Measurements from ENCODE around the gene ITGA4.

The ITGA4 gene

GRCh38 chr2:181570833-181571661 is 113.9 kb downstream of the ITGA4 start:
- Histone ChIP-seq H3F3A (ENCODE audit: insufficient read depth) (no peaks in the 10 kb centered on the region), H3K27ac (ENCODE audit: low read depth, low read length) (no peak overlapping the region), H3K27me3 (ENCODE audit: low read length) (no peaks in the 10 kb centered on the region), H3K36me3 (ENCODE audit: low read length) (no peaks in the 10 kb centered on the region), H3K9me3 (ENCODE audit: insufficient read depth, low read length) (no peaks in the 10 kb centered on the region), H3K79me2 (ENCODE audit: insufficient read depth, low read length) (no peaks in the 10 kb centered on the region), H3K9ac (ENCODE audit: low read length) (no peak overlapping the region), H3K4me3 (ENCODE audit: insufficient read depth, low read length, poor library complexity, severe bottlenecking) (no peak overlapping the region), H2AFZ (ENCODE audit: low read depth, low read length, severe bottlenecking) (no peak overlapping the region), H3K4me2 (ENCODE audit: low read depth, low read length, poor library complexity, severe bottlenecking) (peak overlapping the region; percentile 38), H3K9me2 (replicated peaks; ENCODE audit: insufficient read depth, low read length) (no peaks in the 10 kb centered on the region), H4K20me1 (ENCODE audit: low read depth, low read length) (no peaks in the 10 kb centered on the region)
- peak; percentile 28 for TF ChIP-seq CTCF (IDR thresholded peaks at IDR 0.05; ENCODE audit: insufficient read depth, low read length, poor library complexity, severe bottlenecking)
- TF ChIP-seq EZH2phosphoT487 (conservative IDR thresholded peaks at IDR 0.05; ENCODE audit: low read length), result no peak

- no peak overlapping the region for H3K27ac ChIP-seq (ENCODE audit: low read depth, low read length)
- H3K4me2 ChIP-seq (ENCODE audit: low read depth, low read length, poor library complexity, severe bottlenecking), result no peak overlapping the region
- H3K36me3 ChIP-seq (ENCODE audit: low read length), result no peaks in the 10 kb centered on the region
- H2AFZ ChIP-seq (ENCODE audit: low read depth, low read length, severe bottlenecking), result no peak overlapping the region
- TF ChIP-seq CTCF (IDR thresholded peaks at IDR 0.05; ENCODE audit: insufficient read depth, low read length, poor library complexity, severe bottlenecking) (peak; percentile 34), EZH2phosphoT487 (conservative IDR thresholded peaks at IDR 0.05; ENCODE audit: low read length) (no peak)
- H3K9ac ChIP-seq (ENCODE audit: low read length), result no peak overlapping the region
- no peaks in the 10 kb centered on the region for H4K20me1 ChIP-seq (ENCODE audit: low read depth, low read length)
- no peaks in the 10 kb centered on the region for H3K27me3 ChIP-seq (ENCODE audit: low read length)
- no peaks in the 10 kb centered on the region for H3K9me2 ChIP-seq (replicated peaks; ENCODE audit: insufficient read depth, low read length)
- H3F3A ChIP-seq (ENCODE audit: insufficient read depth), result no peaks in the 10 kb centered on the region
- no peaks in the 10 kb centered on the region for H3K9me3 ChIP-seq (ENCODE audit: insufficient read depth, low read length)
- no peaks in the 10 kb centered on the region for H3K79me2 ChIP-seq (ENCODE audit: insufficient read depth, low read length)
- no peak overlapping the region for H3K4me3 ChIP-seq (ENCODE audit: insufficient read depth, low read length, poor library complexity, severe bottlenecking)
Measured at GRCh38 chr2:181573140-181573736, 116.1 kb downstream of the ITGA4 start.

- Histone ChIP-seq H3K79me2 (ENCODE audit: insufficient read depth, low read length) (no peaks in the 10 kb centered on the region), H2AFZ (ENCODE audit: low read depth, low read length, severe bottlenecking) (no peak overlapping the region), H3K9me3 (ENCODE audit: insufficient read depth, low read length) (no peaks in the 10 kb centered on the region), H3K36me3 (ENCODE audit: low read length) (no peaks in the 10 kb centered on the region), H3K4me2 (ENCODE audit: low read depth, low read length, poor library complexity, severe bottlenecking) (no peak overlapping the region), H3K9ac (ENCODE audit: low read length) (no peak overlapping the region), H3K27ac (ENCODE audit: low read depth, low read length) (no peak overlapping the region), H3K27me3 (ENCODE audit: low read length) (no peaks in the 10 kb centered on the region), H3K9me2 (replicated peaks; ENCODE audit: insufficient read depth, low read length) (no peaks in the 10 kb centered on the region), H4K20me1 (ENCODE audit: low read depth, low read length) (no peaks in the 10 kb centered on the region), H3F3A (ENCODE audit: insufficient read depth) (no peaks in the 10 kb centered on the region), H3K4me3 (ENCODE audit: insufficient read depth, low read length, poor library complexity, severe bottlenecking) (no peak overlapping the region)
- TF ChIP-seq CTCF (IDR thresholded peaks at IDR 0.05; ENCODE audit: insufficient read depth, low read length, poor library complexity, severe bottlenecking), result no peak
- no peak for TF ChIP-seq EZH2phosphoT487 (conservative IDR thresholded peaks at IDR 0.05; ENCODE audit: low read length)
Measured at GRCh38 chr2:181574321-181574720, 117.1 kb downstream of the ITGA4 start.

All from SU-DHL-6 (cell line).